Activated CD8-positive, alpha-beta memory T cell treated with anti-CD3 and anti-CD28 coated beads for 4 hours (primary cell): ENCODE results near the gene RP9.
"Not testable (repeated sequence)": the region's sequence is repeated elsewhere in the genome, so short reads cannot be mapped to it uniquely, and the experiment has no call there.

Experiments
- DNase-seq, 2 donors: peaks; one replicate each; pipeline ENCODE4 v3.0.0-alpha.2; 2020; ENCODE audit warnings: low read depth in 2 of 2

RP9 gene

GRCh38 chr7:33101906-33102305 lies 7.3 kb downstream of the RP9 start:
- no peak for DNase-seq

GRCh38 chr7:33100770-33101169 lies 8.4 kb downstream of the RP9 start:
- no peak for DNase-seq

- DNase-seq: no peak
These were observed 9.9 kb downstream of the RP9 start for GRCh38 chr7:33099154-33099940.

- not testable (repeated sequence) for DNase-seq
These were observed 14.4 kb downstream of the RP9 start for GRCh38 chr7:33094745-33095275.

GRCh38 chr7:33093266-33093665 lies 15.9 kb downstream of the RP9 start:
- no peak for DNase-seq

GRCh38 chr7:33091641-33092191 lies 17.5 kb downstream of the RP9 start:
- DNase-seq: no peak

- DNase-seq: no peak
These were observed 18.1 kb downstream of the RP9 start for GRCh38 chr7:33091111-33091531.

- DNase-seq: no peak
These were observed 20.1 kb downstream of the RP9 start for GRCh38 chr7:33089142-33089541.

GRCh38 chr7:33087858-33088257 lies 21.3 kb downstream of the RP9 start:
- no peak for DNase-seq

GRCh38 chr7:33087356-33087755 lies 21.8 kb downstream of the RP9 start:
- no peak for DNase-seq

GRCh38 chr7:33079763-33080690 lies 29.2 kb downstream of the RP9 start:
- DNase-seq: no peak

GRCh38 chr7:33079096-33079495 lies 30.1 kb downstream of the RP9 start:
- no peak for DNase-seq

- DNase-seq: no peak
These were observed 32.5 kb downstream of the RP9 start for GRCh38 chr7:33076737-33077136.

GRCh38 chr7:33075818-33076518 lies 33.2 kb downstream of the RP9 start:
- DNase-seq: no peak

GRCh38 chr7:33073243-33073642 lies 36.0 kb downstream of the RP9 start:
- DNase-seq: no peak

- DNase-seq: no peak
These were observed 36.7 kb downstream of the RP9 start for GRCh38 chr7:33072471-33072870.

GRCh38 chr7:33070831-33071230 lies 38.4 kb downstream of the RP9 start:
- DNase-seq: no peak

- no peak for DNase-seq
These were observed 38.9 kb downstream of the RP9 start for GRCh38 chr7:33070277-33070676.

GRCh38 chr7:33067921-33068320 lies 41.3 kb downstream of the RP9 start:
- no peak for DNase-seq

GRCh38 chr7:33066771-33067170 lies 42.4 kb downstream of the RP9 start:
- no peak for DNase-seq

GRCh38 chr7:33065981-33066380 lies 43.2 kb downstream of the RP9 start:
- no peak for DNase-seq
